ENCODE results near the gene VTI1A.

Gene VTI1A

GRCh38 chr10:112407696-112408095 lies 39.3 kb upstream of the VTI1A start:
- H3K36me3 ChIP-seq (ENCODE audit: insufficient read depth), result no peaks in the 10 kb centered on the region
- H4K20me1 ChIP-seq (ENCODE audit: insufficient read depth), result no peaks in the 10 kb centered on the region
- H3K4me3 ChIP-seq (IDR thresholded peaks at IDR 0.05; ENCODE audit: insufficient read depth, low read depth, low read length), result no peak overlapping the region
- no peak overlapping the region for H2AFZ ChIP-seq (ENCODE audit: low read depth)
- no peak for TF ChIP-seq CTCF (conservative IDR thresholded peaks at IDR 0.05; ENCODE audit: low read depth, low read length)
- H3K4me1 ChIP-seq (ENCODE audit: low read depth, poor library complexity, severe bottlenecking), result no peaks in the 10 kb centered on the region
- no peak overlapping the region for H3K4me2 ChIP-seq
- no peaks in the 10 kb centered on the region for H3K79me2 ChIP-seq (ENCODE audit: insufficient read depth, low read depth)
- no peak overlapping the region for H3K27ac ChIP-seq
- no peak overlapping the region for H3K9ac ChIP-seq
- no peaks in the 10 kb centered on the region for H3K27me3 ChIP-seq (ENCODE audit: insufficient read depth, low read depth)

DNA sequence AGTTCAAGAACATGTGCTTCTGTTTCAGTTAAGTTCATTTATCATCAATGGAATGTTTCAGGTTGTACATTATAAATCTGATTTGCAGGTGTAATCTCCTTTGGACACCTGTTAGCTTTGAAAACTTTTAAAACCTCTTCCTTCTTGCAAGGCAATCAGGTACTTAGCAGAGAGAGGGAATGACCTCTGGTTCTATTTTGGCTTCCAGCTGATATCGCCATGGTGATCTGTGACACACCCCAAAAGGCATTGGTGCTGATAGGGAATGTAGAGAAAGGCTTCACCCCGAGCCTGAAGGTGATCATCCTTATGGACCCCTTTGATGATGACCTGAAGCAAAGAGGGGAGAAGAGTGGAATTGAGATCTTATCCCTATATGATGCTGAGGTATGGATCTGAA lies 37.7 kb upstream of the VTI1A start:
- Histone ChIP-seq H3K4me2 (no peak overlapping the region), H3K9ac (no peak overlapping the region), H3K4me1 (ENCODE audit: low read depth, poor library complexity, severe bottlenecking) (no peaks in the 10 kb centered on the region), H3K27ac (no peak overlapping the region), H3K4me3 (IDR thresholded peaks at IDR 0.05; ENCODE audit: insufficient read depth, low read depth, low read length) (no peak overlapping the region), H4K20me1 (ENCODE audit: insufficient read depth) (no peaks in the 10 kb centered on the region), H3K27me3 (ENCODE audit: insufficient read depth, low read depth) (no peaks in the 10 kb centered on the region), H3K79me2 (ENCODE audit: insufficient read depth, low read depth) (no peaks in the 10 kb centered on the region), H3K36me3 (ENCODE audit: insufficient read depth) (no peaks in the 10 kb centered on the region), H2AFZ (ENCODE audit: low read depth) (no peak overlapping the region)
- TF ChIP-seq CTCF (conservative IDR thresholded peaks at IDR 0.05; ENCODE audit: low read depth, low read length), result no peak

GRCh38 chr10:112409755-112410154 lies 37.3 kb upstream of the VTI1A start:
- Histone ChIP-seq H3K4me2 (no peak overlapping the region), H3K36me3 (ENCODE audit: insufficient read depth) (no peaks in the 10 kb centered on the region)

DNA sequence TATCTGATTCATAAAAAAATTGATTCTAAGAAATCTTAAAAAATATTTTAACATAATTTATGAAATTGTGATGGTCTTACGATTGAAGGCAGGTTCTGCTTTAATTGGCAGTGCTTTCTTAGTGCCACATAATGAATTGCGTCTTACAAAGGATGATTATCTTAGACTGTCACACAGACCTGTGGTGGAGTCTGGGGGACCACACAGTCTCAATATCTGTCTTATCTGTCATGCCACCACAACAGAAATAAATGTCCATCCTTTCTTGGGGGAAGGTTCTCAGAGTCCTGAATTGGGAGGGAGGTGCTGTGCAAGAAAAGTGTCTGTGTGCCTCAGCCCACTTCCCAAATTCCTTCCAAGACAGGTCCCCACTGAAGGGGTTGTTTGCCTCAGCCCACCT lies 34.3 kb upstream of the VTI1A start:
- Histone ChIP-seq H3K79me2 (ENCODE audit: insufficient read depth, low read depth) (no peaks in the 10 kb centered on the region), H4K20me1 (ENCODE audit: insufficient read depth) (no peaks in the 10 kb centered on the region), H2AFZ (ENCODE audit: low read depth) (no peak overlapping the region), H3K36me3 (ENCODE audit: insufficient read depth) (no peaks in the 10 kb centered on the region), H3K27ac (no peak overlapping the region), H3K9ac (no peak overlapping the region), H3K27me3 (ENCODE audit: insufficient read depth, low read depth) (no peaks in the 10 kb centered on the region), H3K4me1 (ENCODE audit: low read depth, poor library complexity, severe bottlenecking) (no peaks in the 10 kb centered on the region), H3K4me3 (IDR thresholded peaks at IDR 0.05; ENCODE audit: insufficient read depth, low read depth, low read length) (no peak overlapping the region), H3K4me2 (no peak overlapping the region)
- no peak for TF ChIP-seq CTCF (conservative IDR thresholded peaks at IDR 0.05; ENCODE audit: low read depth, low read length)

More at GRCh38 chr10:112409755-112410154, 37.3 kb upstream of the VTI1A start:
- Histone ChIP-seq H4K20me1 (ENCODE audit: insufficient read depth) (no peaks in the 10 kb centered on the region), H3K4me3 (IDR thresholded peaks at IDR 0.05; ENCODE audit: insufficient read depth, low read depth, low read length) (no peak overlapping the region), H3K4me1 (ENCODE audit: low read depth, poor library complexity, severe bottlenecking) (no peaks in the 10 kb centered on the region), H3K9ac (no peak overlapping the region), H3K79me2 (ENCODE audit: insufficient read depth, low read depth) (no peaks in the 10 kb centered on the region), H3K27me3 (ENCODE audit: insufficient read depth, low read depth) (no peaks in the 10 kb centered on the region), H3K27ac (no peak overlapping the region), H2AFZ (ENCODE audit: low read depth) (no peak overlapping the region)
- TF ChIP-seq CTCF (conservative IDR thresholded peaks at IDR 0.05; ENCODE audit: low read depth, low read length), result no peak
